Stimulated activated CD8-positive, alpha-beta memory T cell treated with anti-CD3 and anti-CD28 coated beads, Interleukin-4, amount 100 ng/mL, for 1 hour (primary cell): ENCODE data around the gene MAN2A1.

Source experiments
- DNase-seq, 2 donors: peaks; one replicate each; pipeline ENCODE4 v3.0.0-alpha.2; 2020; ENCODE audit warnings: low read depth in 2 of 2, low spot score in 1 of 2

The MAN2A1 gene

GRCh38 chr5:109704282-109704952 is 14.7 kb downstream of the MAN2A1 start:
- no peak for DNase-seq

DNA sequence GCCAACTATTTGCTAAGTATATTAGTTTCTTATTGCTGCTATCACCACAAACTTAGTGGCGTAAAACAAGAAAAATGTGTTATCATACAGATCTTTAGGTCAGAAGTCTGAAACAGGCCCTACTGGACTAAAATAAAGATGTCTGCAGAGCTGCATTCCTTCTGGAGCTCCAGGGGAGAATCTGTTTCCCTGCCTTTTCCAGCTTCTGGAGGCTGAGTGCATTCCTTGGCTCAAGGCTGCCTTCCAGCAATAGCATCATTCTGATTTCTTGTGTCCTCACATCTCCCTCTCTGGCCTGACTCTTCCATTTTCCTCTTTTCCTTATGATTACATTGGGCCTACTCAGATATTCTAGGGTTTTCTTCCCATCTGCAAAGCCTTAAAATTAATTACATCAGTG is 15.9 kb downstream of the MAN2A1 start:
- no peak for DNase-seq

DNA sequence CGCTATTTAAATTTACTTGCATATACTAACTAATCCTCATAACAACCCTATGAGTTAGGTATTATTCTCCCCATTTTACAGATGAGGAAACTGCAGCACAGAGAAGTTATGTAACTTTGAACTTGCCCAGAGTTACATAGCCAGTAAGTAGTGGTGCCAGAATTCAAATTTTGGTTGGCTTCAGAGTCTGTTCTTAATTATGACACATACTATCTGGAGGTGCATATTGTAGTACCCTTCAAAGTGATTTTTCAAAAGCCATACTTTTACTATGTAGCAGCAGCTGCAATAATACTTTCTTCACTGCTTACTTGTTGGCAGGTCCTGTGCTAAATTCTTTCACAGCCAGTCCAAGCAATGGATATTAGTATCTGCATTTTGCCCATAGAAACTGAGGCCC is 16.4 kb downstream of the MAN2A1 start:
- DNase-seq, result no peak

DNA sequence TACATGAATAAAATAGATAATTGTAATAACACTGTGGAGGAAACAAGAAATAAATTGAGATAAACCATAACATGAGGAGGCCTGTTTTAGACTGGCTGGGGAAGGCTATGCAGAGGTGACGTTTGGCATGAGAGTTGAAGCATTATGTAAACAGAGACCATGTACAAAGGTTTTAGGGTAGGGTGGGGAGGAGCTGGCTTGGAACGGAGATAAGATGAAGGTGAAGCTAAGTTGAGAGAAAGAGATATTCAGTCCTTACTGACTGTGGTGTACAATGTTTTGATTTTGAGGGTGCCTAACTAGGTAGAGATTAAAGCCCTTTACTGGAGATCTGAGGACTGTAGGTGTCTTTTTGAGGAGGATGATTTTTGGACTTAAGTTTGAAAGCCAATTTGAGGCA is 17.8 kb downstream of the MAN2A1 start:
- DNase-seq, result no peak

GRCh38 chr5:109708813-109709212 is 19.1 kb downstream of the MAN2A1 start:
- DNase-seq, result no peak

- no peak for DNase-seq
These were observed 19.5 kb downstream of the MAN2A1 start for GRCh38 chr5:109709225-109709624.

DNA sequence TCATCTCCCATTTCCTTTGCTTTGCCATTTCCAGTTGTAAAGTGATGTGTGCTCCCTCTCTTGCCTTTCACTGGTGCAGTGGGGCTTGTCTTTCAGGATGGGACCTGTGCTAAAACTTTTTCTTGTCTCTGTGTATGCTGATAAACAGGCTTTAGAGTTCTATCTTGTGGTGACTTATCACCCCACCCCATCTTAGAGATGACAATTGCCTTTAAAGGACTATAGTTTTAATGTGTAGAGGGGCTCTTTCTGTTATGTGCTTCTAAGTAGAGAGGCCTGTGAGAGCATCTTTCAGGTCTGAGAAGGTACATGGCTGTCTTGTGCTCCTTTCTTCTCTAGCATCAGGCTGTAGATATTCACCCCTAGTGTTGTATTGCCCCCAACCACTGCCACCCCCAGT is 21.9 kb downstream of the MAN2A1 start:
- no peak for DNase-seq

DNA sequence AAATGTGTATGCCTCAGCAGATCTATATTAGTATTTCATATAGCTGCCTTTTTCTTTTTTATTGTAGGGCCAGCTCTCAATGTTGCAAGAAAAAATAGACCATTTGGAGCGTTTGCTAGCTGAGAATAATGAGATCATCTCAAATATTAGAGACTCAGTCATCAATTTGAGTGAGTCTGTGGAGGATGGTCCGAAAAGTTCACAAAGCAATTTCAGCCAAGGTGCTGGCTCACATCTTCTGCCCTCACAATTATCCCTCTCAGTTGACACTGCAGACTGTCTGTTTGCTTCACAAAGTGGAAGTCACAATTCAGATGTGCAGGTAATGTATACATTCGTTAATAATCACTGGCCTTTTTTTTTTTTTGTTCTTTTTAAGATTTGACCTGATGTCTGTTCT is 23.7 kb downstream of the MAN2A1 start:
- no peak for DNase-seq

DNA sequence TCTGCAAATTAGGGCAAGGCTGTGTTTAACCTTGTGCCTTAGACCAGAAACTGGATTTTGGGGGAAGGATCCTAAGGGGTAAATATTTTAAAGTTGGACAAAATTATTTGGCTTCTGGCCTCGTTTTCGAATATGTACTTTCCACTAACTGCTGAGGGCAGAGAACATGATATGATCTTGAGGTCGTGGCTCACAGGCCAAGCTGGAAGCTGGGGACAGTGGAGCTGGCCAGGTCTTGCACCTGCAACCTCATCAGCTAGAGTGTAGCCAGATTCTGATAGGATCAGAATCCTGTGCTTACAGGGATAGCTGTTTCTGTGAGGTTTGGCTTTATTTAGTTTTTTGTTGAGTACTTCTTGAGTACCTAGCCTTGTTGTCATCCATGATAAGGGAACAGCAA is 24.9 kb downstream of the MAN2A1 start:
- no peak for DNase-seq

GRCh38 chr5:109718216-109718615 is 28.5 kb downstream of the MAN2A1 start:
- no peak for DNase-seq

DNA sequence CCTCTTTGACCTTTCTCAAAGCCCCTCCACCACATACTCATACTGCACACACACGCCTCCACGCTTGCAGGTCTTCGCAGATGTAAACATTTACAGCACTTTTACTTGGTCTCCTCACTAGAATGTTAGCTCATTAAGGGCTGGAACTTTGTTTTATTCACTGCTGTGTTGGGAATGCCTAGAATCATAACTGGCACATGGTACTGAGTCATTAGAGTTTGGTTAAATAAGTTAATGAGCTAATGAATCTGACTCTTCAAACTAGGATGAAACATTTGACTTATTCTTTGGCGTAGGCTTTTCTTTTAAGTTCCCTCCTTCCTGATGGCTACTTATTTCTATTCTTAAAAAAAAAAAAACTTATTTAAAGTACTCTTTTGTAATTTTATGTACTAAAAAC is 28.9 kb downstream of the MAN2A1 start:
- no peak for DNase-seq

GRCh38 chr5:109719978-109720377 is 30.3 kb downstream of the MAN2A1 start:
- DNase-seq, result no peak

GRCh38 chr5:109721741-109722140 is 32.0 kb downstream of the MAN2A1 start:
- DNase-seq, result no peak

DNA sequence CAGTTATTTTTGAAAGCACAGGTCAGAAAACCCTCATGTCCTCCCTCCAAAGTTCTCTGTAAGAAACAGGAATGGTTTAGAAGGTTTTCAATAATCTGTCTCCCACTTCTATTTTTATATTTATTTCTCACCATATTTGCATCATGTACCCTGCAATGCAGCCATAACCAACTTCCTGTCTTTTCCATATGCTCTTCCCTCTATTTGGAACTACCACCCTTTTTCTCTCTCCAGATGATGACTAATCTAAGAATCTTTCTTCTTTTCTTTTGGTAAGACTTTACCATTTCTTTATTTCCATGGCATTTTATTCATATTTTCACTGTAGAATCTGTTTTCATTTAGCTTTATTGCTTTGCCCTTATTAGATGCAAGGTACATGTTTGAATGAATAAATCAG is 33.9 kb downstream of the MAN2A1 start:
- DNase-seq, result no peak

DNA sequence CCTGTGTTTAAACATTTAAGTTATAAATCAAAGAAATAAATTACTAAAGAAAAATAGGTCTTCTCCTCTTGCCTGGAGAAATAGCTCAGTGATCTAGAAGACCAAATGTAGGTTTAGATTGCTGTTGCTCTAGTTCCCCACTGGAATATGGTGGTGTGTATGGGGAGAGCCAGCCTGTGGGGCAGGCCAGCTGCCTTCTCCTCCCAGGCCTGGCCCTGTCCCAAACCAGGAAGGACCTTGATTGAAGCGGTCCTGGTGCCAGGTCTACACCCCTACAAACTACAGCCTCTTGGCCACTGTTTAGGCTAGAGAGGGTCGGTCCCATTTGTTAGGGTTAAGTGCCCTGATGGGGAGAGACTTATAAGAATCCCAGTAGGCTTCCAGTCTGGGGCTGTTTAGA is 35.4 kb downstream of the MAN2A1 start:
- DNase-seq, result no peak

DNA sequence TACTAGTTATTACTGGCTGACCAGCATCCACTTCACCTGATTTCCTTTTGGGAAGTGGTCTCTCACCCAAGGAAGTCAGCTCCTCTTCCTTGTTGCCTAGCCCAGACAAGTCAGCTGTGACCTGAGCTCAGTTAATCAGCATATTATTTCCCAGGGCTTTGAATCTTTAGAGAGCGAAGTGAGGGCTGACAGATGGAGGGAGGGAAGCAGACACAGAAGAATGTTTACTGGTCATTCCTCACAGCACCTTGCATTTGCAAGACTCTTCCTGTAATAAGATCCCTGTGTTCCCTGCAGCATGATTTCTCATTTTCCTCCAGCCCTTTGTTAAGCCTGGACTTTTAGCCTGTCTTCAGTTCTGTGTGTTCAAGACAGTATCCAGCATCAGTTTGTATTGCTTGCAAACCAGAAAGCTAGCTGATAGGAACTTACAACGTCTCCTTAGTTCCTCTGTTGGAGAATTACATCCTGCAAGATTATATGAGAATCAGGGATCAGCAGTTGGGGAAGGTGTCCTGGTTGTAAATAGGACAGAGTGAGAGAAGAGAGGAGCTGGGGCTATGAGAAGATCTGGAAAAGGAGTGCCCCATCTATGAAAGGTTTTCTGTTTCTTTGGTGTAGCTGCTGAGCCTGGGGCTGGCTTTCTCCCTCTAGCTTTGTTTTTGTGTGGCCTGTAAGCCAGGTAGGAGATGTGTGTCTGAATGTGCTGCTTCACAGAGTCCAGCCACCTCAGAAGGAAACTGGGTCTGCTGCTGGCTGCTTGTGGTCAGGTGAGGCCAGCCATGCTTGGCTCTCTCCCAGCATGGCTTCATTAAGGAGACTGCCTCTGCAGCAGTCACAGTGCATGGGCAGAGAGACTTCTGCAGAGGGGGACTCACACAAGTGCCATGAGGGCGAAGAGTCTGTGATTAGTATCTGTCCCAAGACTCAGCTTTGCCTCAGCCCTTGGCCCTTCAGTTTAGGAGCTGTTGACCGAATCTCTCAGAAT is 50.3 kb downstream of the MAN2A1 start:
- DNase-seq, result no peak

- no peak for DNase-seq
These were observed 51.2 kb downstream of the MAN2A1 start for GRCh38 chr5:109740966-109741365.

DNA sequence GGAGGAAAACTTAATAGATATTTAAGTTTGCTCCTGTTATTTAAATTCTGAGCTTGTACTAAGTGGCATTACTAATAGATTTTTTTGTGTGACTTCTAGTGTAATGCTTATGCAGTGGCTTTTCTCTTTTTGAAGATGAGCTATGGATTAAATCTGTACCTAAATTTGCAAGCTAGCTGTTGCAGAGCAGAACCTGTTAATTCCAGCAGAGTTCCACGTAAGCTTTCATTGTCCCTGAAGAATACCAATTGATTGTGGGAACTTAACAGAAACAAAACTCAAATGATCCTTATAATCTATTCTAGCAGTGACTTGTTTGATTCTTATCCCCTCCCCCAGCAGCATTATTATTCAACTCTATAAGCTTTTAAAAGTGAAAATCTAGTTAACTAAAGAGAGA is 51.7 kb downstream of the MAN2A1 start:
- DNase-seq, result no peak

DNA sequence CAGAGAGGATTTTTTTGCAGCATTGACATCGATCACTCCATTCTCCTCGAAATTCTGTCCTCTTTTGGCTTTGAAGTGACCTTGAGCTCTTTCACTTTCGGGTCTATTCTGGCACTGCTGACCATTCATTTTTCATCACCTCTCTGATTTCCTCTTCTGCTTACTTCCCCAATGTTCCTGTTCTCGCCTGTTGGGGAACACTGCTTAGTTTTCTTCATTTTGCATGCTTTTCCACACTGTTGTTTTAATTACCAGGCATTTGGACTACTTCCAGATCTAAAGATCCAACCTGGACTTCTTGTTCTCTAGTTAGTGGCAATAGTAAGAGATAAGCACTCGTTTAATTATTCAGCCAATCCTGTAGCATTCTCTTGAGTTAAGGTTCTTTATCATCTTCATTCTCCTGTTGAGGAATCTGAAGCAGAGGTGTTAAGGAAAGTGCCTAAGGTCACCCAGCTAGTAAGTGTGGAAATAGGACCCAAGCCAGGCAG is 53.4 kb downstream of the MAN2A1 start:
- DNase-seq, result no peak

DNA sequence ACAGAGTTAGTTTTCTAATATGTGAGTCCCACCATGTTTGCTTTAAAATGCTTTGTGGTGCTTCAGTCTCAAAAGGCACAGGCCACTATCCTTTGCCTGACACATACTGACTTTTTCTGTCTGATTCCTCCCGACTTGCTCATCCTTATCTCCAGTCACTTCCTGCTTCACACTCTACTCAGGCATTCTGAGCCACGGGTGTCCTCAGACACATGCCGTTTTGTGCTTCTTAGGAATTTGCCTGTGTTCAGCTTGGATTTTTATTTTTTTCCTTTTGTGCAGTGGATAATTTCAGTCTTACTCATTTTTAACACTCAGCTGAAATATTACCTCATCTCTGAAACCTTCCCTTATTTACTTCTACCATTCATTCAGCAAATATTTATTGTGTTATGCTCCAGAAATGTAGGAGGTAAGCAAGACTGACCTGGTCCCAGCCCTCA is 54.1 kb downstream of the MAN2A1 start:
- DNase-seq, result no peak

- no peak for DNase-seq
These were observed 54.5 kb downstream of the MAN2A1 start for GRCh38 chr5:109744261-109744660.

- DNase-seq, result no peak
These were observed 58.8 kb downstream of the MAN2A1 start for GRCh38 chr5:109748546-109748945.
